C1 segment of cervical spinal cord (tissue), 14 donors: ENCODE data around the gene CAMP.
"Not testable (repeated sequence)": the region's sequence is repeated elsewhere in the genome, so short reads cannot be mapped to it uniquely, and the experiment has no call there.

Experiments used
- DNase-seq, 14 donors: peaks; one replicate each; lab custom pipeline; 2025; lab: John Stamatoyannopoulos, UW

CAMP gene

DNA sequence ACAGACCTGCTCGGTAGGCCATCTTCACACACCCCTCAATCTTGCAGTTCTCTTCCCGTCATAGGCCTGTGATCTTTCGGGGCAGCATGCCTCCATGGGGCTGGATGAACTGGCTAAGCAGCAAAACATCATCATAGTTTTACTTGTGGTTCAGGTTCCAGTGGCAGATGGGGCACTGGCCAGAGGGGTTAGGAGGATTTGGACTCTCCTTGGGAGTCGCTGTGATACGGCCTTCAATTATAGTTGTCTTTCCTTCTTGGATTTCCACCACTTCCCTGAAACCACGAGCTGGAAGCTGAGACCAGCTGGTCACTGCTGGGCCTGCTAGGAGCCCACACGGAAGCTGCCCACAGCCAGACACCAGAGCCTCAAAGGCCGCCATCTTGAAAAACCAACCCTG, 33.3 kb downstream of the CAMP start:
- no peak for DNase-seq

DNA sequence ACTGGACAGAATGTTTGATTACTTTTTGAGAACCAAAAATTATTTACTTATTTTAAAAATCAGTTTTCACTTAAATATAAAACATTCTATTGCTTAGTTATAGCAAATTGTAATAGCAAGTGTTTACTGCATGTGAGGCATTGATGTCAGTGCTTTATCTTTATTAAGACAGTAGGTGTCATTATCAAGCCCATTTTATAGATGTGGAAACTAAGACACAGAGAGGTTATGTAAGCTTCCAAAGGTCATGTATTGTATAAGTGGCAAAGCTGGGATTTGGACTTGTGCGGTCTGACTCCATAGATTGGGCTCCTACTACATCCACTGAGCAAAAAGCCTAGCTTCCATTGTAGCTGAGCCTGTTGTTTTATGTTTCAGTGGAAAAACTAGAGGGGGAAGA, 35.2 kb downstream of the CAMP start:
- no peak for DNase-seq

DNA sequence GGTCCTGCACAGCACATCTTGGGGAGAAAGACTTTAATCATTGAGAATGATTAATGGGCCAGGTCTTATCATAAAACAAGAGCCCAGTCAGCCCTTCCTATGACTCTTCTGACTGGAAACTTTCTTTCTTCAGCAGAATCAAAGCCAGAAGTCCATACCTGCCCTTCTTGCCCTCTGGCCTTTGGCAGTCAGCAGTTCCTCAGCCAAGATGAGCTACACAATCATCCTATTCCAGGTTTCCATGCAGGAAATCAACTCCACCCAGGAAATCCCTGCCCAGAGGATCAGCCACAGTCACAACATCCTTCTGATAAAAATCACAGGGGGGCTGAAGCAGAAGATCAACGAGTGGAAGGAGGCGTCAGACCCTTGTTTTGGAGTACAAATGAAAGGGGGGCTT, 44.5 kb downstream of the CAMP start:
- DNase-seq: no peak

DNA sequence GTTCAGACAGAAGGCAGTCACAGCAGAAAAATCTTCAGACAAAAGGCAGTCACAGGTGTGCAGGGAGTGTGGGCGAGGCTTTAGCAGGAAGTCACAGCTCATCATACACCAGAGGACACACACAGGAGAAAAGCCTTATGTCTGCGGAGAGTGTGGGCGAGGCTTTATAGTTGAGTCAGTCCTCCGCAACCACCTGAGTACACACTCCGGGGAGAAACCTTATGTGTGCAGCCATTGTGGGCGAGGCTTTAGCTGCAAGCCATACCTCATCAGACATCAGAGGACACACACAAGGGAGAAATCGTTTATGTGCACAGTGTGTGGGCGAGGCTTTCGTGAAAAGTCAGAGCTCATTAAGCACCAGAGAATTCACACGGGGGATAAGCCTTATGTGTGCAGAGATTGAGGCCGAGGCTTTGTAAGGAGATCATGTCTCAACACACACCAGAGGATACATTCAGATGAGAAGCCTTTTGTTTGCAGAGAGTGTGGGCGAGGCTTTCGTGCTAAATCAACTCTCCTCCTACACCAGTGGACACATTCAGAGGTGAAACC, 45.2 kb downstream of the CAMP start:
- no peak for DNase-seq

DNA sequence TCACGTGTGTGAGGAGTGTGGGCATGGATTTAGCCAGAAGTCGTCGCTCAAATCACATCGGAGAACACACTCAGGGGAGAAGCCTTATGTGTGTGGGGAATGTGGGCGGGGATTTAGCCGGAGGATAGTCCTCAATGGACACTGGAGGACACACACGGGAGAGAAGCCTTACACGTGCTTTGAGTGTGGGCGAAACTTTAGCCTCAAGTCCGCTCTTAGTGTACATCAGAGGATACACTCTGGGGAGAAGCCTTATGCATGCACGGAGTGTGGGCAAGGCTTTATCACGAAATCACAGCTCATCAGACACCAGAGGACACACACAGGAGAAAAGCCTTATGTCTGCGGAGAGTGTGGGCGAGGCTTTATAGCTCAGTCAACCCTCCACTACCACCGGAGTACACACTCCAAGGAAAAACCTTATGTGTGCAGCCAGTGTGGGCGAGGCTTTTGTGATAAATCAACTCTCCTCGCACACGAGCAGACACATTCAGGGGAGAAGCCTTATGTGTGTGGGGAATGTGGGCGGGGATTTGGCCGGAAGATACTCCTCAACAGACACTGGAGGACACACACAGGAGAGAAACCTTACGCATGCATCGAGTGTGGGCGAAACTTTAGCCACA, 45.8 kb downstream of the CAMP start:
- no peak for DNase-seq

DNA sequence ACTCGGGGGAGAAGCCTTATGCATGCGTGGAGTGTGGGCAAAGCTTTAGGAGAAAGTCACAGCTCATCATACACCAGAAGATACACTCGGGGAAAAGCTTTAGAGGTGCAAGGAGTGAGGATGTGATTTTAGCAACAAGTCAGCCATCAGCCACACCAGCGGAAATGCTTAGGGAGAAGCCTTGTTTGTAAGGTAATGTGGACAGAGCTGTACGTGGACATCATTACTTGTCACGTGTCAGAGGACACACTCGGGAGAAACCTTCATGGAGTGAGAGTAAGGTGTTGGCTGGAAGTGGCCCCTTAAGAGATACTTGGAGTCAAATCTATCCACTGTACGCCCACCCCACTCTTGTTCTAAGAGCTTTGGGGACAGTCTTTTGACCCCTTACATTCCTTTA, 46.3 kb downstream of the CAMP start:
- no peak for DNase-seq

DNA sequence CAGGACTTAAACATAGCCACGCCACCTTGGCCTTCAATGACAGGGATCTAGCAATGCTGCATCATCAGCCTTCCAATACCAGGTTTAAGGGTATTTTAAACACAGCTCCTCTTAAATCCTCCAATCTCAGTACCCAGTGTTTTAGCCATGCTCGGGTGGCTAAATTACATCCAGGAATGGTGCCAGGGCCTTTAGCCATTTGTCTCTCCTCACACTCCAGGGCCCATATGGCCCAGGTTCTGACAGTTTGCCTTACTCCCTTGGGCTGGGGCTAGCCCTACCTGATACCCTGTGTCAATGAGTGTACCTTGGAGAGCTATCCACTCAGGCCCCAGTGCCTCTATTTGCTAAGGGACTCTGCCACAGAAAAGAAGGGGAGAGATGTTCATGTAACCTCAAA, 47.0 kb downstream of the CAMP start:
- peak in 1 of 14 donors; percentile 69 for DNase-seq

DNA sequence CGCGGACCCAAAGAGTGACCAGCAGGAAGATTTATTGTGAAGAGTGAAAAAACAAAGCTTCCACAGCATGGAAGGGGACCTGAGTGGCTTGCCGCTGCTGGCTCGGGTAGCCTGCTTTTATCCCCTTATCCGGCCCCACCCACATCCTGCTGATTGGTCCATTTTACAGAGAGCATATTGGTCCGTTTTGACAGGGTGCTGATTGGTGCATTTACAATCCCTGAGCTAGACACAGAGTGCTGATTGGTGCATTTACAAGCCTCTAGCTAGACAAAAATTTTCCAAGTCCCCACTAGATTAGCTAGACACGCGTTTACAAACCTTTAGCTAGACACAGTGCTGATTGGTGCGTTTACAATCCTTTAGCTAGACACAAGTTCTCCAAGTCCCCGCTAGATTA, 47.9 kb downstream of the CAMP start:
- DNase-seq: not testable (repeated sequence)

DNA sequence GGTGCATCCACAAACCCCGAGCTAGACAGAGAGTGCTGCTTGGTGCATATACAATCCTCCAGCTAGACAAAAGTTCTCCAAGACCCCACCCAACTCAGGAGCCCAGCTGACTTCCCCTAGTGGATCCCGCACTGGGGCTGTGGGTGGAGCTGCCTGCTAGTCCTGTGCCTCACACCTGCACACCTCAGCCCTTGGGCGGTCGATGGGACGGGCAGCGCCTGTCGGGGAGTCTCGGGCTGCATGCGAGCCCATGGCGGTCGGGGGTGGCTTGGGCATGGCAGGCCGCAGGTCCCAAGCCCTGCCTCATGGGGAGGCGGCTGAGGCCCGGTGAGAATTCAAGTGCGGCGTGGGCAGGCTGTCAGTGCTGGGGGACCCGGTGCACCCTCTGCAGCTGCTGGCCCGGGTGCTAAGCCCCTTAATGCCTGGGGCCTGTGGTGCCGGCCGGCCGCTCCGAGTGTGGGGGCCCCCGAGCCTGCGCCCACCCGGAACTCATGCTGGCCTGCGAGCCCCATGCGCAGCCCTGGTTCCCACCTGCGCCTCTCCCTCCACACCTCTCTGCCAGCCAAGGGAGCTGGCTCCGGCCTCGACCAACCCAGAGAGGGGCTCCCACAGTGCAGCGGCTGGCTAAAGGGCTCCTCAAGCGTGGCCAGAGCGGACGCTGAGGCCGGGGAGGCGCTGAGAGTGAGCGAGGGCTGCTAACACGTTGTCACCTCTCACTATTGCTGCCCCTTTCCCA, 48.6 kb downstream of the CAMP start:
- no peak for DNase-seq

DNA sequence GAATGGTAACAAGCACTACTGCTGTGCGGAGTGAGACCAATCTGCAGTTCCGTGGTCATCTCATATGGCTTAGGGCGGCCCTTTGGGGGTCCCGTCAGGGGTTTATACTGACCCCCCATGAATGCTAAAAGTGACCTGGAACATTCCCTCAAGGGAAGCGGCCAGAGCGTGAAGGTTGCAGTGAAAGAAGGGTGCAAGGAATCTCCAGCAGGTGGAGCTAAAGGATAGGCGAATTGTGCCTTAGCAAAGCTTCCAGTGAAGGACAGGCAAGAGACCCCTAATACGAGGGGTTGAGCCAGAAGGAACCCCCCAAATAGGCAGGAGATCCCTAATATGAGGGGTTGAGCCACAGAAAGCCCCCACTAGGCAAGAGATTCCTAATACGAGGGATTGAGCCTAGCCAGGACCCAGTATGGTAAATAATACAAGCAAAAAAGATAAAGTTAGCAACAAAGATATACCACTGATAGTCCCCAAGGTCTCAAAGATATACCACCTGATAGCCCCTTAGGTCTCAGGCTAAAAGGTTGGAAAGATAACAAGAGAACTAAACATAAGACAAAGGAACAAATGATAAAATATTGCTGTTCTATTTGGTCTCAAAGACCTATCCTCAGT, 50.4 kb downstream of the CAMP start:
- peak in 8 of 14 donors; percentile 1 to 34 (median 24) for DNase-seq

DNA sequence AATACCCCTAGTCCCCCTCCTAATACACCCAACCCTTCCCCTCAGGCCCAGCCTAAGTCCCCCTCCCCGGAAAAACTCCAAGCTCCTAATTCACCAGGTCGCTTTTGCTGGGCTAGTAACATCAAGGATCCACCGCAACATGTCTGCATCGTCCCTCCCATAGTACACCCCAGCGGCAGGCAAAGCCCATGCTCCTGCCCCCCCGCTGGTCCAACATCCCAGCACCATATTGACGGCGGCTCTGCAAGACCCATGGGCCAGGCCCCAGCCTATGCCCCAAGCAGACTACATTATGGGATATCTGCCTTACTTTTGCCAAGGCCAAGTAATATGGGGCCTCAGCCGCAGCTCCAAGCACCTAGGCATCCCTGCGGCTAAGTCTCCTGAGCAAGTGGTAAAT, 51.2 kb downstream of the CAMP start:
- DNase-seq: no peak
